ENCODE data around the gene GINS2. TPM values are rescaled to one million over a fixed set of nuclear protein-coding genes. Genes with fewer than 3 reads are reported as not detected.

Gene GINS2
- total RNA-seq, 2 experiments from 2014 or later = 71.5 to 74.1 TPM

DNA sequence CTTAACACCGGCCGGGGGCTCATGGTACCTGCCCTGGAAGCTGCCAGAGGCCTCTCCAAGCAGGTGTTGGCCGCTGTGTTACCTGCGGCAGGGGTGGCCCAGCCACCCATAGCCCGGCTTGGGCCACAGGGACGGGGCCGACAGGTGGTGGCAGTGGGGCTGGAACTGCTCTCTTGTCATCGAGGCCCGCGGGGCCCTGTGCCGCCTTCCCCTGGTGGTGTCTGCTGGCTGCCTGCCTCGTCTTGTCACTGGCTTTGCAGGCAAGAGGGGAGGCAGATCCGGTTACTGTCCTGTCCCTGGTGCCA is 48.5 kb downstream of the GINS2 start:
- Mint-ChIP-seq H3K27ac (no peak overlapping the region), H3K4me1 (peaks cover 13% of the 10 kb centered on the region), H3K36me3 (no peaks in the 10 kb centered on the region), H3K27me3 (no peaks in the 10 kb centered on the region), H3K4me3 (no peak overlapping the region), H3K9me3 (no peaks in the 10 kb centered on the region)
- DNase-seq = no peak

GRCh38 chr16:85639529-85640253 is 49.1 kb downstream of the GINS2 start:
- Mint-ChIP-seq H3K4me3 (no peak overlapping the region), H3K27ac (no peak overlapping the region), H3K27me3 (no peaks in the 10 kb centered on the region), H3K36me3 (no peaks in the 10 kb centered on the region), H3K9me3 (no peaks in the 10 kb centered on the region), H3K4me1 (peaks cover 9% of the 10 kb centered on the region)
- DNase-seq = no peak

GRCh38 chr16:85638695-85639409 is 49.9 kb downstream of the GINS2 start:
- Mint-ChIP-seq H3K36me3 (no peaks in the 10 kb centered on the region), H3K27me3 (no peaks in the 10 kb centered on the region), H3K4me3 (no peak overlapping the region), H3K27ac (no peak overlapping the region), H3K9me3 (no peaks in the 10 kb centered on the region), H3K4me1 (peaks cover 5% of the 10 kb centered on the region)
- DNase-seq = no peak

DNA sequence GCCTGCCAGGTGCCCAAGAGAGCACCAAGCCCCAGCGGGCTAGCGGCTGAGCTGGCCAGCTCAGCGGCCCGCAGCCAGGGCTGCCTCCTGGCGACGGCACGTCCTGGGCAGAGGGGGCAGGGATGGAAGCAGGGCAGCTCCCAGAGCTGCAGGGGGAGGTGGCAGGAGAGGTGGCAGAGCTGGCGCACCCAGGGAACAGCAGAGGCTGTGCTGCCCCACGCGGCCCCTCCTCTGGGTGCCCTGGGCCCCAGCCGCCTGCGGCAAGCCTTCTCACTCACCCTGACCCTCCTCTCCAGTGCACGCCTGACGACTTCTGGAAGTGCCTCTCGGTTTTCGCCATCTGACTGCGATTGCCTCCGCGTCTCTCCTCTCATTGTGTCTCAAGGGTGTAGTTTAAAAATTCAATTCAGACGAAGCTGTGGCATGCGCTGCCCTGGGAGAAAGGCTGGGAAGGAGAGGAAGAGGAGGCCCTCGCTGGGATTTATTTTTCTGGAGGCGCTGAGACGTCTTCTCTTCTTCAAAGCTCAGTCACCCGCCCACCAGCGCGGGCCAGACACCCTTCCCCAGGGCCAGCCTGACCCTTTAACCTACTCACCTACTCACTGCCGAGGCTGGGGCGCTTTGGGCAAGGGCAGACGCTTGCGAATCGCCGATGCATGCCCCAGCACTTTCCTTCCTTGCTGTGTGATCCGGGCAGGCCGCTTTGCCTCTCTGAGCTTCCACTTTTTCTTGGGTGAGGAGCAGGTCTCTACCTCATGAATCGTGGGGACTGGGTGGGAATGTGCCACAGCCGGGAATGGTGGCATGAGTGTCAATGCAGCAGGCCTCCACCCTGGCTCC is 50.7 kb downstream of the GINS2 start:
- Mint-ChIP-seq H3K36me3 (no peaks in the 10 kb centered on the region), H3K27ac (no peak overlapping the region), H3K27me3 (no peaks in the 10 kb centered on the region), H3K4me3 (no peak overlapping the region), H3K4me1 (peaks cover 4% of the 10 kb centered on the region), H3K9me3 (no peaks in the 10 kb centered on the region)
- no peak for DNase-seq

DNA sequence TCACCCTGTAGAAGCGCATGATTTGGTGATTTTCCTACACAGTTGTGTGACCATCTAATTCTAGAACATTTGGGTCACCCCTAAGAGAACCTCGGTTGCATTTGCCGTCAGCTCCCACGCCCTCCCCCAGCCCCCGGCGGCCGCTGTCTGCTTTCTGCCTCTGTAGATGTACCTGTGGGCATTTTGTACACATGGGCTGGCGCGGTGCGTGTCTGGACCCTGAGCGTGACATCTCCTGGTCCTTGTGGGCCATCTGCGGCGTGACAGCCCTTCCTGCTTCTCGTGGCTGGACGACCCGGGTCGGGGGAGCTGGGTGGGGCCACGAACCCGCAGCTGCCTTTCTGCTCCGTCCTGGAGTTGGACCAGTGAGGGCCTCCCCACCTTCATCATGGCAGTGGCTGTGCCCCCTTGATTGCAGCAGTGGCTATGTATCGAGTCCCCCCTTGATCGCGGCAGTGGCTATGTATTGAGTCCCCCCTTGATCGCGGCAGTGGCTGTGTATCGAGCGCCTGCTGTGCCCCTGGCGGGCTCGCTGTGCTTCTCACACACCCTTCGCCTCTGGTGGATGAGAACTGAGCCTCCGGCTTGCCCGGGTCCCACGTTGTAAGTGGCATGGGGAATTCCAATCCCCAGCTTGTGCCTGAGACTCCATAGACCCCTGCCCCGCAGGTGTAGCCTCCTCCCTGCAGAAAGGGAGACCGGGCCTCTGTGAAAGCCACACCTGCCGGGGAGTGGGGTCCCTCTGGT is 51.5 kb downstream of the GINS2 start:
- H3K36me3 Mint-ChIP-seq = no peaks in the 10 kb centered on the region
- no peaks in the 10 kb centered on the region for H3K27me3 Mint-ChIP-seq
- no peak overlapping the region for H3K27ac Mint-ChIP-seq
- no peak overlapping the region for H3K4me3 Mint-ChIP-seq
- DNase-seq = no peak
- peaks cover 2% of the 10 kb centered on the region for H3K4me1 Mint-ChIP-seq
- no peaks in the 10 kb centered on the region for H3K9me3 Mint-ChIP-seq

DNA sequence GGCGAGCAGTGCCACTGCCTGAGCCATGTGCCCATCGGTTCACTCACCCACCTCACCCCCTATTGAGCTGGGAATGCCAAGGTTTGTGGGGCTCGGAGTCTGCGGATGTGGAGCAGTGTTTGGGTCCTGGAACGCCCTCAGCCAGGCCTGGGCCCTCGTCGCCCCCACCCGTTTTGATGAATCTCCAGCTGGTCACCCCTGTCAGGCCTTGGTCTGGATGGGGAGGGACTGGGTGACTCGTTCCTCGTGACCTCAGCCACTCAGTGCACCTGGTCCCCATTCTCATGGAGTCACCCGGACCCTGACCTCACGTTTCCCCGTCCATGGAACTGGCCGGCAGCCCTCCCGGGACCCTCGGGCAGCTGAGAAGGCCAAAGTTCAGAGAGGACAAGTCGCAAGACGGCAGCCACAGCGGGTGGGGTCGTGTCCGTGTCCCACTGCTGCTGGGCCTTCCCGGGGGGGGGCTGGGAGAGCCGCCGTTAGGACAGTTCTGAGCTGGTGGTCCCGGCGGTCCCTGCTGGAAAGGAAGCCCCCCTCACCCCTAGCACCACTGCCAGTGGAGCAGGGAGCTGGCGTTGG is 52.4 kb downstream of the GINS2 start:
- H3K27ac Mint-ChIP-seq = no peak overlapping the region
- H3K4me3 Mint-ChIP-seq = no peak overlapping the region
- no peaks in the 10 kb centered on the region for H3K36me3 Mint-ChIP-seq
- no peak for DNase-seq
- no peaks in the 10 kb centered on the region for H3K27me3 Mint-ChIP-seq
- no peaks in the 10 kb centered on the region for H3K9me3 Mint-ChIP-seq
- H3K4me1 Mint-ChIP-seq = peaks cover 2% of the 10 kb centered on the region

DNA sequence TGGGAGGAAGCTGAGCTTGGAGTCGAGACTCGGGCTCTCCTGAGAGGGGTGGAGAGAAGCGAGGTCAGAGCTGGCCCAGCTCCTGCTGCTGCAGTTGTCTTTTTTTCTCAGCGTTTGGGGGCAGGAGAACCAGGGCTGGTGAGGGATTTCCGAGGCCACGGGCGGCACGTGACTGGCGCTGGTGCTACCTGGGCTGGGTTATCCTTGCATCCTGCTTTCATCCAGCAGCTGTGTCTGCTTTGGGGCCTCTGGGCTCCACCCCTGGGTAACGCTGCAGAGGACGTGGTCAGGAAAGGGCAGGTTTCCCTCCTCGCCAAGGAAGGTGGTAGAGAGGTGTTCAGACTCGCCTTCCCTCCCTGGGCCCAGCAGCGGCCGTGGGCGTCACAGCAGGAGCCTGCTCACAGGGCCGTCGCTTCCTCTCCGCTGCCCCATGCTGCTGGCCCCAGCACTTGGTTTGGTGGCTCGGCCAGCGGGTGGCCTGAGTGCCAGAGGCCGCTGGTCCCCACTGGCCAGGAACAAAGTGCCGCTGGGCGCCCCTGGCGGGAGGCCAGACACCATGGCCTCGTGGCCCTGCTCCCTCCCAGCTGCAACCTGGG is 53.1 kb downstream of the GINS2 start:
- Mint-ChIP-seq H3K4me3 (no peak overlapping the region), H3K4me1 (peaks cover 4% of the 10 kb centered on the region), H3K27ac (no peak overlapping the region), H3K27me3 (no peaks in the 10 kb centered on the region), H3K36me3 (no peaks in the 10 kb centered on the region), H3K9me3 (no peaks in the 10 kb centered on the region)
- no peak for DNase-seq

GRCh38 chr16:85634747-85635544 is 53.8 kb downstream of the GINS2 start:
- Mint-ChIP-seq H3K4me3 (no peak overlapping the region), H3K27me3 (no peaks in the 10 kb centered on the region), H3K4me1 (peaks cover 4% of the 10 kb centered on the region), H3K36me3 (peaks cover 2% of the 10 kb centered on the region), H3K9me3 (peaks cover 2% of the 10 kb centered on the region), H3K27ac (no peak overlapping the region)
- no peak for DNase-seq

DNA sequence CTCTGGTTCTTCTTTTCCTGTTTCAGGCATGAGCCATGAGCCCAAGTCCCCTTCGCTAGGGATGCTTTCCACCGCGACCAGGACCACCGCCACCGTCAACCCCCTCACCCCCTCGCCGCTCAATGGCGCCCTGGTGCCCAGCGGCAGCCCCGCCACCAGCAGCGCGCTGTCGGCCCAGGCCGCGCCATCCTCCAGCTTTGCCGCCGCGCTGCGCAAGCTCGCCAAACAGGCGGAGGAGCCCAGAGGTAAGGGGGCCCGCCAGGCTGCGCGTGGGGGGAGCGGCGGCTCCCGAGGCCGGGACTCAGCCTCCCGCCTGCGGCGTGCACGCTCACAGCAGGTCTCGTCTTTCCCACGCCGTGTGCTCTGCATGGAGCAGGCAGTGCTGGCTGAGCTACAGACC is 54.9 kb downstream of the GINS2 start:
- DNase-seq = no peak
- Mint-ChIP-seq H3K4me3 (no peak overlapping the region), H3K27me3 (no peaks in the 10 kb centered on the region), H3K27ac (no peak overlapping the region), H3K4me1 (peaks cover 6% of the 10 kb centered on the region), H3K36me3 (peaks cover 10% of the 10 kb centered on the region), H3K9me3 (peaks cover 7% of the 10 kb centered on the region)

DNA sequence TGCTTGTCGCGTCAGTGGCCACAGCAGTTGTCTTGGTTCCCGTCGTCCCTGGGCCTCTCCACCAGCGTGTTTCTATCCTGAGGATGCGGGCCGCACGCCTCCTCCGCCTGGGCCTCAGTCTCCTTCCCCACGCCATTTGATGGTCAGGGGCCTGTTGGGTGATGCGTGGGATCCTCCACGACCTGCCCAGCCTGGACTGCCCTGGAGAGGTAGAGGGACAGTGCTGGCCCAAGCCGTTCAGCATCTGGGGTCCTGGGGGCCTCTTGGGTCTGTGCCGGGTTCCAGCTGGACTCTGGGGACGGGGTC is 55.4 kb downstream of the GINS2 start:
- Mint-ChIP-seq H3K27me3 (no peaks in the 10 kb centered on the region), H3K36me3 (peaks cover 15% of the 10 kb centered on the region), H3K27ac (no peak overlapping the region), H3K4me3 (no peak overlapping the region), H3K9me3 (peaks cover 7% of the 10 kb centered on the region), H3K4me1 (peaks cover 6% of the 10 kb centered on the region)
- no peak for DNase-seq

DNA sequence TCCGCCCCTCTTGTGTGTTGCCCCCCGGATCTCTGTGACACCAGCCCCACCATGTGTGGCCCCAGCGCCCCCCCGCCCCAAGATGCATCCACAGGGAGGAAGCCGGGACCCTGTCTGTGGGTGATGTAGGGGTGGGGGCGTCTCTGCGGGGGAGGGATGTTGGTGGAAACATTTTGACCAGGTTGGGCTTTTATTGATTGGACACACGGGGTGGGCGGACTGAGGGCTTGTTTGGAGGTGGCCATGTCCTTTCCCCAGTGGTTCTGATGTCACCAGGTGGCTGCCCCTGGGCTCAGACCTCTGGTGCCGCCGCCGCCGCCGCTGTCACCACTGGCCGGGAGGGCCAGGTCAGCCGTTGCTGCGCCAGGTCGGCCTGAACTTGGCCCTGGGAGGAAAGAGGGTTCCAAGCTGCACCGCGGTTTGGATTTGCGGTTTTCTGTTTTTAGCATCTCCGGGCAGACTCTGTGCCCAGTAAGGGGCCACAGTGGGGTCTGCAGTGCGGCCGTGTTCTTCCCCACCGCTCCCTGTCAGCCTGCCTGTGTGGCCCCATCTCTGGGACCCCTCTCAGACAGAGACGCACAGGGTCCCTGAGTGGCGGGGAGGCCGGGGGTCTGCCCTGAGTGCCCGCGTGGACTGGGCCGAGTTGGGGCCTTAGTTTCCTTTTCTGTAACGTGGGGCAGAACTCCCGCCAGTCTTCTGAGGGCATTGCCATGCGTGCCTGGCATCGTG is 55.9 kb downstream of the GINS2 start:
- Mint-ChIP-seq H3K4me1 (peaks cover 6% of the 10 kb centered on the region), H3K27me3 (no peaks in the 10 kb centered on the region), H3K27ac (no peak overlapping the region), H3K4me3 (no peak overlapping the region), H3K36me3 (peaks cover 16% of the 10 kb centered on the region), H3K9me3 (peaks cover 7% of the 10 kb centered on the region)
- DNase-seq = no peak

DNA sequence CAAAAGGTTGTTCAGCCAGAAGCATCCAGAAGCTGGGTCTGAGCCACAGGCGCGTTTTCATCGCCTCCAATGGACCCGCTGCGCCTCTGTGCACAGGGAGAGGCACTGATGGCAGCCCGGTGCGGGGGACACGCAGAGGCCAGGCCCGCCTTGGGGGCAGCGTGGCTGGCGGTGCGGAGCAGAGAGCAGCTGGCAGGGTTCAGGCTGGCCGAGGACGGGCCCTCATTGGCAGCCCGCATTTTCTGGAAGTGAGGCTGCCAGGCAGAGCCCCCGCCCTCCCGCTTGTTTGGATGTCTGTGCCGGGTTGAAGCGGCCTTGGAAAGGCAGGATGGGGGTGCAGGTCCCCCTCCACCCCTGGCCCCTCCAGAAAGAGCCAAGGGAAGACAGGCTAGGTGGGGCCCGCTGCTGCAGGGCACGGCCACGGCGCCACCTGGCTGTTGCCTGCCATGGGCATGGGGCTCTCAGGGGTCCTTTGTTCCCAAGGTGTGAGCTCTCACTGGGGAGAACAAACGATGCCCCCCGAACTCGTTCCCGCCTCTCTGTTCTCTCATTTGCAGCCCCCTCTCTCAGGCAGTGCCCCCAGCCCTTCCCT is 56.9 kb downstream of the GINS2 start:
- H3K4me3 Mint-ChIP-seq = no peak overlapping the region
- no peaks in the 10 kb centered on the region for H3K27me3 Mint-ChIP-seq
- no peak for DNase-seq
- peaks cover 12% of the 10 kb centered on the region for H3K4me1 Mint-ChIP-seq
- no peak overlapping the region for H3K27ac Mint-ChIP-seq
- H3K36me3 Mint-ChIP-seq = peaks cover 16% of the 10 kb centered on the region
- H3K9me3 Mint-ChIP-seq = peaks cover 7% of the 10 kb centered on the region

GRCh38 chr16:85631230-85631629 is 57.5 kb downstream of the GINS2 start:
- Mint-ChIP-seq H3K27ac (no peak overlapping the region), H3K9me3 (peaks cover 7% of the 10 kb centered on the region), H3K27me3 (no peaks in the 10 kb centered on the region), H3K4me3 (no peak overlapping the region), H3K36me3 (peaks cover 16% of the 10 kb centered on the region), H3K4me1 (peaks cover 18% of the 10 kb centered on the region)
- DNase-seq = no peak

Data from activated naive CD8-positive, alpha-beta T cell treated with anti-CD3 and anti-CD28 coated beads for 36 hours (primary cell).